Activated T-cell treated with anti-CD3 and anti-CD28 coated beads for 4 hours (primary cell): ENCODE data around the gene TTC23.

Experiments used
- DNase-seq: peaks from one replicate; pipeline ENCODE4 v3.0.0-alpha.2; 2020

Gene TTC23

GRCh38 chr15:99134317-99134821, 115.0 kb downstream of the TTC23 start:
- no peak for DNase-seq

- no peak for DNase-seq
Observed at GRCh38 chr15:99132634-99133287, 116.6 kb downstream of the TTC23 start.

- no peak for DNase-seq
Observed at GRCh38 chr15:99132122-99132521, 117.3 kb downstream of the TTC23 start.

- DNase-seq = no peak
Observed at GRCh38 chr15:99131441-99132023, 117.8 kb downstream of the TTC23 start.

- no peak for DNase-seq
Observed at GRCh38 chr15:99130765-99131440, 118.5 kb downstream of the TTC23 start.

- DNase-seq = no peak
Observed at GRCh38 chr15:99130314-99130713, 119.1 kb downstream of the TTC23 start.

GRCh38 chr15:99129644-99130043, 119.7 kb downstream of the TTC23 start:
- DNase-seq = no peak

GRCh38 chr15:99128411-99128810, 121.0 kb downstream of the TTC23 start:
- no peak for DNase-seq

GRCh38 chr15:99127773-99128172, 121.6 kb downstream of the TTC23 start:
- DNase-seq = no peak

GRCh38 chr15:99126930-99127329, 122.5 kb downstream of the TTC23 start:
- no peak for DNase-seq

- no peak for DNase-seq
Observed at GRCh38 chr15:99126131-99126588, 123.2 kb downstream of the TTC23 start.

GRCh38 chr15:99125061-99125891, 124.1 kb downstream of the TTC23 start:
- DNase-seq = no peak

GRCh38 chr15:99124641-99125040, 124.7 kb downstream of the TTC23 start:
- DNase-seq = no peak

GRCh38 chr15:99123713-99124451, 125.5 kb downstream of the TTC23 start:
- DNase-seq = no peak

- no peak for DNase-seq
Observed at GRCh38 chr15:99122831-99123712, 126.3 kb downstream of the TTC23 start.

- DNase-seq = no peak
Observed at GRCh38 chr15:99121691-99122410, 127.5 kb downstream of the TTC23 start.

- no peak for DNase-seq
Observed at GRCh38 chr15:99121207-99121606, 128.2 kb downstream of the TTC23 start.

GRCh38 chr15:99120050-99120777, 129.2 kb downstream of the TTC23 start:
- no peak for DNase-seq

- DNase-seq = no peak
Observed at GRCh38 chr15:99118801-99119546, 130.4 kb downstream of the TTC23 start.
